ENCODE measurements around the gene BCKDHA.

DNA sequence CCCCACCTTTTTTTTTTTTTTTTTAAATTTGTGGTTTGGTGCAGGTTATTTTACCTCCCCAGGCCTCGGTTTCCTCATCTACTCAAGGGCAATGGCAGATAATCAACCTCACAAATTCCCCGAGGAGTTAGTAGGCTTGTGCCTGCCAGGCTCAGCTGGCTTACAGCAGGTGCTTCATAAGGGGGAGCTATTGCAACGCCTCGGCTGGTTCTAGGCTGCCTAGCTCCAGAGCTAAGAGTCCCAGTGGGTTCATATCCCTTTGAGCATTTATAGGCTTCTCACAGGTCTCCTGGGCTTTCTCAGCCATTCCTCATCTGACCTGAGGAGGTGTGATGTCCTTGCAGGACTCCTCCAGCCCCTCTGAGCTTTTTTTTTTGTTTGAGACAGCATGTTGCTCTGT lies 10.6 kb downstream of the BCKDHA start:
- TF ChIP-seq CTCF (IDR thresholded peaks at IDR 0.05) (no peak), EZH2 (IDR thresholded peaks at IDR 0.05) (no peak), EZH2phosphoT487 (IDR thresholded peaks at IDR 0.05) (no peak)

Data from neural progenitor cell (in vitro differentiated cells).